ENCODE data around the gene CHIC2.
"Not testable (repeated sequence)": the region's sequence is repeated elsewhere in the genome, so short reads cannot be mapped to it uniquely, and the experiment has no call there.

Gene CHIC2

DNA sequence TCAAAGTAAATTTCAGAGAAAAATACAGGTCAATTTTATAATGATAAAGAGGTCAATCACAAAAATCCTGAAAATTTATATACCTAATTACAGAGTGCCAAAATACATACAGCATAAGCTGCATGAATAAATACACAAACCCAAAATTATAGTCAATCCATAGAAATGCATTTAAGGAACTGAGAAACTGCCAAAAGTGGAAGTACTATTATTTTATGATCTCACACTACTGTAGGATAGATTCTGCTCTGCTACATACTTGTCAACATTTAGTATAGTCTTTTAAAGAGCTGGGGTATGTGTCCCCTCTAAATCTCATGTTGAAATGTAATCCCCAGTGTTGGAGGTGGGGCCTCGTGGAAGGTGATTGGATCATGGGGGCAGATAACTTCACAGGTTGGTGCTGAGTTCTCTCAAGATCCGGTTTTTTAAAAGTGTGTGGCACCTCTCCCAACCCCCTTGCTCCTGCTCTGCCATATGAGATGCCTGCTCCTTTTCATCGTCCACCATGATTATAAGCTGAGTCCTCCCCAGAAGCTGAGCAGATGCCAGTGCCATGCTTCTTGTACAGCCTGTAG lies 31.8 kb downstream of the CHIC2 start:
- Histone ChIP-seq H3K36me3 (ENCODE audit: insufficient read depth) (no peaks in the 10 kb centered on the region), H3K4me2 (peak overlapping the region; percentile 95), H3K9ac (peak overlapping the region; percentile 28; the same call in 1 of the 2 replicates), H4K20me1 (ENCODE audit: insufficient read depth) (no peaks in the 10 kb centered on the region), H3K27me3 (ENCODE audit: insufficient read depth, low read depth) (no peaks in the 10 kb centered on the region), H3K27ac (peak overlapping the region; percentile 80), H3K79me2 (ENCODE audit: insufficient read depth, low read depth) (no peaks in the 10 kb centered on the region), H2AFZ (ENCODE audit: low read depth) (peak overlapping the region; percentile 39; the same call in 1 of the 2 replicates), H3K4me3 (IDR thresholded peaks at IDR 0.05; ENCODE audit: insufficient read depth, low read depth, low read length) (no peak overlapping the region), H3K4me1 (ENCODE audit: low read depth, poor library complexity, severe bottlenecking) (peaks cover 27% of the 10 kb centered on the region)
- TF ChIP-seq, protein P1, sequence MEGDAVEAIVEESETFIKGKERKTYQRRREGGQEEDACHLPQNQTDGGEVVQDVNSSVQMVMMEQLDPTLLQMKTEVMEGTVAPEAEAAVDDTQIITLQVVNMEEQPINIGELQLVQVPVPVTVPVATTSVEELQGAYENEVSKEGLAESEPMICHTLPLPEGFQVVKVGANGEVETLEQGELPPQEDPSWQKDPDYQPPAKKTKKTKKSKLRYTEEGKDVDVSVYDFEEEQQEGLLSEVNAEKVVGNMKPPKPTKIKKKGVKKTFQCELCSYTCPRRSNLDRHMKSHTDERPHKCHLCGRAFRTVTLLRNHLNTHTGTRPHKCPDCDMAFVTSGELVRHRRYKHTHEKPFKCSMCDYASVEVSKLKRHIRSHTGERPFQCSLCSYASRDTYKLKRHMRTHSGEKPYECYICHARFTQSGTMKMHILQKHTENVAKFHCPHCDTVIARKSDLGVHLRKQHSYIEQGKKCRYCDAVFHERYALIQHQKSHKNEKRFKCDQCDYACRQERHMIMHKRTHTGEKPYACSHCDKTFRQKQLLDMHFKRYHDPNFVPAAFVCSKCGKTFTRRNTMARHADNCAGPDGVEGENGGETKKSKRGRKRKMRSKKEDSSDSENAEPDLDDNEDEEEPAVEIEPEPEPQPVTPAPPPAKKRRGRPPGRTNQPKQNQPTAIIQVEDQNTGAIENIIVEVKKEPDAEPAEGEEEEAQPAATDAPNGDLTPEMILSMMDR (conservative IDR thresholded peaks at IDR 0.05; ENCODE audit: low read depth, low read length) = no peak

- no peaks in the 10 kb centered on the region for H4K20me1 ChIP-seq (ENCODE audit: insufficient read depth)
- no peaks in the 10 kb centered on the region for H3K79me2 ChIP-seq (ENCODE audit: insufficient read depth, low read depth)
Measured at GRCh38 chr4:54027311-54027710, 37.1 kb downstream of the CHIC2 start.

GRCh38 chr4:54025582-54025981 lies 38.8 kb downstream of the CHIC2 start:
- TF ChIP-seq, protein P1 (conservative IDR thresholded peaks at IDR 0.05; ENCODE audit: low read depth, low read length) = no peak
- Histone ChIP-seq H3K4me2 (no peak overlapping the region), H2AFZ (ENCODE audit: low read depth) (no peak overlapping the region), H3K4me1 (ENCODE audit: low read depth, poor library complexity, severe bottlenecking) (peaks cover under 1% of the 10 kb centered on the region), H3K27ac (no peak overlapping the region), H3K36me3 (ENCODE audit: insufficient read depth) (no peaks in the 10 kb centered on the region), H4K20me1 (ENCODE audit: insufficient read depth) (no peaks in the 10 kb centered on the region), H3K4me3 (IDR thresholded peaks at IDR 0.05; ENCODE audit: insufficient read depth, low read depth, low read length) (no peak overlapping the region), H3K27me3 (ENCODE audit: insufficient read depth, low read depth) (no peaks in the 10 kb centered on the region), H3K79me2 (ENCODE audit: insufficient read depth, low read depth) (no peaks in the 10 kb centered on the region), H3K9ac (no peak overlapping the region)

More at GRCh38 chr4:54027311-54027710, 37.1 kb downstream of the CHIC2 start:
- Histone ChIP-seq H3K36me3 (ENCODE audit: insufficient read depth) (no peaks in the 10 kb centered on the region), H3K27me3 (ENCODE audit: insufficient read depth, low read depth) (no peaks in the 10 kb centered on the region), H3K27ac (no peak overlapping the region), H3K9ac (no peak overlapping the region), H3K4me3 (IDR thresholded peaks at IDR 0.05; ENCODE audit: insufficient read depth, low read depth, low read length) (no peak overlapping the region), H2AFZ (ENCODE audit: low read depth) (no peak overlapping the region), H3K4me1 (ENCODE audit: low read depth, poor library complexity, severe bottlenecking) (peaks cover 15% of the 10 kb centered on the region), H3K4me2 (no peak overlapping the region)
- TF ChIP-seq, protein P1 (conservative IDR thresholded peaks at IDR 0.05; ENCODE audit: low read depth, low read length) = no peak

- not testable (repeated sequence) for H3K4me2 ChIP-seq; H3K36me3 ChIP-seq (ENCODE audit: insufficient read depth); H2AFZ ChIP-seq (ENCODE audit: low read depth); H3K27ac ChIP-seq; H3K79me2 ChIP-seq (ENCODE audit: insufficient read depth, low read depth); H3K4me1 ChIP-seq (ENCODE audit: low read depth, poor library complexity, severe bottlenecking); H4K20me1 ChIP-seq (ENCODE audit: insufficient read depth); H3K9ac ChIP-seq; H3K4me3 ChIP-seq (IDR thresholded peaks at IDR 0.05; ENCODE audit: insufficient read depth, low read depth, low read length); H3K27me3 ChIP-seq (ENCODE audit: insufficient read depth, low read depth)
Measured at GRCh38 chr4:54023019-54023418, 41.4 kb downstream of the CHIC2 start.

- H3K79me2 ChIP-seq (ENCODE audit: insufficient read depth, low read depth) = no peaks in the 10 kb centered on the region
- no peak overlapping the region for H3K27ac ChIP-seq
- no peaks in the 10 kb centered on the region for H3K36me3 ChIP-seq (ENCODE audit: insufficient read depth)
- no peaks in the 10 kb centered on the region for H3K27me3 ChIP-seq (ENCODE audit: insufficient read depth, low read depth)
- no peak overlapping the region for H3K9ac ChIP-seq
- H2AFZ ChIP-seq (ENCODE audit: low read depth) = no peak overlapping the region
- H3K4me2 ChIP-seq = no peak overlapping the region
- peaks cover 19% of the 10 kb centered on the region for H3K4me1 ChIP-seq (ENCODE audit: low read depth, poor library complexity, severe bottlenecking)
- H3K4me3 ChIP-seq (IDR thresholded peaks at IDR 0.05; ENCODE audit: insufficient read depth, low read depth, low read length) = no peak overlapping the region
- TF ChIP-seq, protein P1 (conservative IDR thresholded peaks at IDR 0.05; ENCODE audit: low read depth, low read length) = no peak
- no peaks in the 10 kb centered on the region for H4K20me1 ChIP-seq (ENCODE audit: insufficient read depth)
Measured at GRCh38 chr4:54017974-54018373, 46.4 kb downstream of the CHIC2 start.
